H9 (cell line): ENCODE measurements around the gene ADI1. TPM values are rescaled to one million over a fixed set of nuclear protein-coding genes. Genes with fewer than 3 reads are reported as not detected.

Experiments used
- DNase-seq: peaks from one replicate; pipeline ENCODE4 v3.0.0-alpha.2; 2017
- H2AFZ ChIP-seq: one replicate; pipeline ENCODE4 v1.6.1; 2013; ENCODE audit warnings: mild to moderate bottlenecking, low read length, control low read depth, moderate library complexity
- H2AK5ac ChIP-seq: 2 replicates; pipeline ENCODE4 v1.6.1; 2013; ENCODE audit warnings: low read length, control low read depth, mixed read lengths; ENCODE audit not compliant: insufficient read length
- H2BK120ac ChIP-seq: one replicate; pipeline ENCODE4 v1.6.1; 2013; ENCODE audit warnings: low read depth, mild to moderate bottlenecking, low read length, control low read depth, inconsistent platforms; ENCODE audit not compliant: poor library complexity, severe bottlenecking
- H2BK12ac ChIP-seq: 2 replicates; pipeline ENCODE4 v1.6.1; 2013; ENCODE audit warnings: low read length, control low read depth, mixed read lengths, low read depth; ENCODE audit not compliant: insufficient read length
- H2BK15ac ChIP-seq: 2 replicates; pipeline ENCODE4 v1.6.1; 2013; ENCODE audit warnings: low read depth, low read length, control low read depth
- H2BK20ac ChIP-seq: one replicate; pipeline ENCODE4 v1.6.1; 2013; ENCODE audit warnings: low read depth, mild to moderate bottlenecking, low read length, control low read depth, inconsistent platforms; ENCODE audit not compliant: poor library complexity, severe bottlenecking
- H2BK5ac ChIP-seq: 2 replicates; pipeline ENCODE4 v1.6.1; 2013; ENCODE audit warnings: low read length, control low read depth, mixed read lengths; ENCODE audit not compliant: insufficient read length
- H3K14ac ChIP-seq: 2 replicates; pipeline ENCODE4 v1.6.1; 2013; ENCODE audit warnings: low read length, control low read depth; ENCODE audit not compliant: insufficient read depth
- H3K18ac ChIP-seq: 2 replicates; pipeline ENCODE4 v1.6.1; 2013; ENCODE audit warnings: low read depth, mild to moderate bottlenecking, mixed read lengths, low read length, control low read depth; ENCODE audit not compliant: insufficient read length
- H3K23ac ChIP-seq: 2 replicates; pipeline ENCODE4 v1.6.1; 2013; ENCODE audit warnings: low read length, control low read depth, mixed read lengths, low read depth; ENCODE audit not compliant: insufficient read length
- H3K23me2 ChIP-seq: 2 replicates; pipeline ENCODE4 v1.6.1; 2013; ENCODE audit warnings: low read depth, mild to moderate bottlenecking, mixed read lengths, low read length, control low read depth; ENCODE audit not compliant: insufficient read length, poor library complexity, severe bottlenecking
- H3K27ac ChIP-seq: 2 replicates; pipeline ENCODE4 v1.5.1; 2013; ENCODE audit warnings: low read length, control low read depth, mixed read lengths, low read depth; ENCODE audit not compliant: insufficient read length
- H3K27me3 ChIP-seq: 2 replicates; pipeline ENCODE4 v1.6.1; 2013; ENCODE audit warnings: low read length, control low read depth, inconsistent platforms; ENCODE audit not compliant: insufficient read depth
- H3K4ac ChIP-seq: 2 replicates; pipeline ENCODE4 v1.6.1; 2013; ENCODE audit warnings: low read depth, mild to moderate bottlenecking, control low read depth, inconsistent platforms, low read length, moderate library complexity
- H3K4me1 ChIP-seq: 2 replicates; pipeline ENCODE4 v1.6.1; 2013; ENCODE audit warnings: low read length, control low read depth, inconsistent platforms; ENCODE audit not compliant: insufficient read depth
- H3K4me2 ChIP-seq: 2 replicates; pipeline ENCODE4 v1.6.1; 2013; ENCODE audit warnings: low read length, control low read depth, mixed read lengths; ENCODE audit not compliant: insufficient read length, insufficient read depth
- H3K56ac ChIP-seq: 2 replicates; pipeline ENCODE4 v1.6.1; 2013; ENCODE audit warnings: low read depth, mild to moderate bottlenecking, mixed read lengths, low read length, control low read depth; ENCODE audit not compliant: insufficient read length
- H3K79me1 ChIP-seq: 2 replicates; pipeline ENCODE4 v1.6.1; 2013; ENCODE audit warnings: low read depth, mild to moderate bottlenecking, moderate library complexity, low read length, control low read depth, inconsistent platforms; ENCODE audit not compliant: insufficient read depth, poor library complexity, severe bottlenecking
- H3K79me2 ChIP-seq: 2 replicates; pipeline ENCODE4 v1.6.1; 2013; ENCODE audit warnings: low read length, control low read depth, inconsistent platforms; ENCODE audit not compliant: insufficient read depth
- H3K9ac ChIP-seq: 2 replicates; pipeline ENCODE4 v1.6.1; 2013; ENCODE audit warnings: low read length, control low read depth, mixed read lengths; ENCODE audit not compliant: insufficient read length; ENCODE audit errors: extremely low read depth
- H3K9me3 ChIP-seq: one replicate; pipeline ENCODE4 v1.6.1; 2013; ENCODE audit warnings: low read depth, low read length, inconsistent platforms; ENCODE audit not compliant: control insufficient read depth
- H3T11ph ChIP-seq: one replicate; pipeline ENCODE4 v1.6.1; 2013; ENCODE audit warnings: mild to moderate bottlenecking, low read length, control low read depth, inconsistent platforms
- H4K20me1 ChIP-seq: one replicate; pipeline ENCODE4 v1.6.1; 2013; ENCODE audit not compliant: control insufficient read depth, insufficient read length, insufficient read depth
- H4K5ac ChIP-seq: 2 replicates; pipeline ENCODE4 v1.6.1; 2013; ENCODE audit warnings: low read depth, mild to moderate bottlenecking, mixed read lengths, low read length, control low read depth; ENCODE audit not compliant: insufficient read length
- H4K8ac ChIP-seq: replicated peaks from 2 replicates; pipeline ENCODE4 v1.6.1; 2013; ENCODE audit warnings: low read length, control low read depth, mixed read lengths, low read depth; ENCODE audit not compliant: insufficient read length
- H4K91ac ChIP-seq: 2 replicates; pipeline ENCODE4 v1.6.1; 2013; ENCODE audit warnings: low read depth, mild to moderate bottlenecking, moderate library complexity, mixed read lengths, low read length, control low read depth; ENCODE audit not compliant: insufficient read length
- H3K27ac Mint-ChIP-seq, 3 experiments: 2 replicates in 2 of 3; 3 replicates in 1 of 3; pipeline ENCODE4 v1.8.0; 2020 to 2021; ENCODE audit warnings: mixed read lengths in 3 of 3, mild to moderate bottlenecking in 1 of 3, moderate library complexity in 1 of 3
- H3K27me3 Mint-ChIP-seq: 2 replicates; pipeline ENCODE4 v1.8.0; 2021; ENCODE audit warnings: low read depth, mild to moderate bottlenecking, moderate library complexity, mixed read lengths
- H3K36me3 Mint-ChIP-seq, 3 experiments: 2 replicates in 2 of 3; 3 replicates in 1 of 3; pipeline ENCODE4 v1.8.0; 2020 to 2021; ENCODE audit warnings: low read depth in 3 of 3, mixed read lengths in 3 of 3; ENCODE audit not compliant: insufficient read depth in 1 of 3
- H3K4me1 Mint-ChIP-seq, 2 experiments: 2 replicates each; pipeline ENCODE4 v1.8.0; 2020; ENCODE audit warnings: mixed read lengths in 2 of 2
- H3K4me3 Mint-ChIP-seq, 2 experiments: 2 replicates in 1 of 2; 3 replicates in 1 of 2; pipeline ENCODE4 v1.8.0; 2020 to 2021; ENCODE audit warnings: mild to moderate bottlenecking in 2 of 2, mixed read lengths in 2 of 2, moderate library complexity in 1 of 2
- H3K9me3 Mint-ChIP-seq, 2 experiments: 2 replicates in 1 of 2; 3 replicates in 1 of 2; pipeline ENCODE4 v1.8.0; 2020; ENCODE audit warnings: mild to moderate bottlenecking in 2 of 2, mixed read lengths in 2 of 2, moderate library complexity in 1 of 2
- CTCF ChIP-seq: fragments of 200-600 bp; sonication (generic); conservative IDR thresholded peaks from 3 replicates; pipeline ENCODE4 v1.8.0; 2021; ENCODE audit warnings: antibody characterized with exemption, mild to moderate bottlenecking
- WGBS: extraction: QIAGEN DNeasy Blood & Tissue Kit; methylation state at CpG from one replicate; pipeline ENCODE4 v1.1.7; 2013; ENCODE audit warnings: missing lambda C conversion rate, low lambda C conversion rate, mixed read lengths; ENCODE audit not compliant: insufficient read length; ENCODE audit errors: extremely low coverage; 5-methylcytosine and 5-hydroxymethylcytosine counted together
- total RNA-seq: library from RNA; stranded (reverse); gene quantifications from 2 replicates; pipeline ENCODE4 v1.2.1, GENCODE V29; 2021

Gene ADI1
- total RNA-seq, 1 experiment from 2014 or later = 23.4 TPM

GRCh38 chr2:3450385-3451010 is 68.8 kb downstream of the ADI1 start:
- Histone ChIP-seq H2AFZ (no peak overlapping the region), H3K14ac (no peak overlapping the region), H3K56ac (no peak overlapping the region), H3K4me2 (no peak overlapping the region), H3K23ac (no peak overlapping the region), H3K9ac (no peak overlapping the region), H4K91ac (no peak overlapping the region), H2BK5ac (no peak overlapping the region), H2BK20ac (no peak overlapping the region), H3K27me3 (no peaks in the 10 kb centered on the region), H3K79me2 (no peaks in the 10 kb centered on the region), H3T11ph (no peak overlapping the region), H2BK12ac (no peak overlapping the region), H3K18ac (no peak overlapping the region), H3K9me3 (no peaks in the 10 kb centered on the region), H4K8ac (no peak overlapping the region), H2AK5ac (no peak overlapping the region), H4K20me1 (no peaks in the 10 kb centered on the region), H4K5ac (no peak overlapping the region), H3K4ac (no peak overlapping the region), H3K79me1 (no peaks in the 10 kb centered on the region), H3K23me2 (no peaks in the 10 kb centered on the region), H2BK120ac (no peak overlapping the region), H2BK15ac (no peak overlapping the region), H3K27ac (no peak overlapping the region), H3K4me1 (no peaks in the 10 kb centered on the region)
- no peak overlapping the region; a peak in 1 of 7 replicates for H3K27ac Mint-ChIP-seq
- peaks cover 11 to 45% (median 26%) of the 10 kb centered on the region in 3 experiments for H3K36me3 Mint-ChIP-seq
- H3K9me3 Mint-ChIP-seq = no peaks in the 10 kb centered on the region
- TF ChIP-seq CTCF = no peak
- H3K4me3 Mint-ChIP-seq = no peak overlapping the region
- H3K4me1 Mint-ChIP-seq = peaks cover 3 to 5% of the 10 kb centered on the region in 2 experiments; a peak in 2 of 4 replicates
- WGBS = no CpG with 5 or more reads among the region's 16 CpGs
- no peak for DNase-seq
- H3K27me3 Mint-ChIP-seq = no peaks in the 10 kb centered on the region; the same call in 1 of the 2 replicates
